Panc1 (cell line): ENCODE results near the gene GIGYF1.

Experiments
- POLR2AphosphoS5 ChIP-seq: IDR thresholded peaks from 2 replicates; pipeline ENCODE4 v1.6.1; 2012; ENCODE audit warnings: mild to moderate bottlenecking, low read depth, low read length, moderate library complexity
- SIN3A ChIP-seq: IDR thresholded peaks from 2 replicates; pipeline ENCODE4 v1.6.1; 2012; ENCODE audit warnings: low read depth, mild to moderate bottlenecking, low read length, moderate library complexity, borderline replicate concordance; ENCODE audit not compliant: insufficient read depth
- TCF7L2 ChIP-seq: IDR thresholded peaks from 2 replicates; pipeline ENCODE4 v1.6.1; 2011; ENCODE audit warnings: mild to moderate bottlenecking, low read depth, low read length, inconsistent platforms
- TF ChIP-seq, protein P1 (sequence below): fragments of 450-650 bp; IDR thresholded peaks from 2 replicates; pipeline ENCODE4 v1.5.1; 2017; ENCODE audit warnings: mild to moderate bottlenecking
- TF ChIP-seq, protein P2 (sequence below), 2 experiments: IDR thresholded peaks; 2 replicates each; pipeline ENCODE4 v1.6.1; 2011 to 2012; ENCODE audit warnings: low read depth in 2 of 2, control low read depth in 1 of 2, low read length in 1 of 2, mild to moderate bottlenecking in 1 of 2, moderate library complexity in 1 of 2; ENCODE audit not compliant: insufficient read depth in 1 of 2

DNA sequence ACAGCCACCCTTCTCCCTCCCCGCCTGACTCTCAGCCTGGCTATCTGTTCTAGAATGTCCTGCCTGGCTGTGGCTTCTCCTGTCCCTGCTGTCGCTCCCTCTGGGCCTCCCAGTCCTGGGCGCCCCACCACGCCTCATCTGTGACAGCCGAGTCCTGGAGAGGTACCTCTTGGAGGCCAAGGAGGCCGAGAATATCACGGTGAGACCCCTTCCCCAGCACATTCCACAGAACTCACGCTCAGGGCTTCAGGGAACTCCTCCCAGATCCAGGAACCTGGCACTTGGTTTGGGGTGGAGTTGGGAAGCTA, 27.4 kb upstream of the GIGYF1 start:
- TF ChIP-seq, protein P1, sequence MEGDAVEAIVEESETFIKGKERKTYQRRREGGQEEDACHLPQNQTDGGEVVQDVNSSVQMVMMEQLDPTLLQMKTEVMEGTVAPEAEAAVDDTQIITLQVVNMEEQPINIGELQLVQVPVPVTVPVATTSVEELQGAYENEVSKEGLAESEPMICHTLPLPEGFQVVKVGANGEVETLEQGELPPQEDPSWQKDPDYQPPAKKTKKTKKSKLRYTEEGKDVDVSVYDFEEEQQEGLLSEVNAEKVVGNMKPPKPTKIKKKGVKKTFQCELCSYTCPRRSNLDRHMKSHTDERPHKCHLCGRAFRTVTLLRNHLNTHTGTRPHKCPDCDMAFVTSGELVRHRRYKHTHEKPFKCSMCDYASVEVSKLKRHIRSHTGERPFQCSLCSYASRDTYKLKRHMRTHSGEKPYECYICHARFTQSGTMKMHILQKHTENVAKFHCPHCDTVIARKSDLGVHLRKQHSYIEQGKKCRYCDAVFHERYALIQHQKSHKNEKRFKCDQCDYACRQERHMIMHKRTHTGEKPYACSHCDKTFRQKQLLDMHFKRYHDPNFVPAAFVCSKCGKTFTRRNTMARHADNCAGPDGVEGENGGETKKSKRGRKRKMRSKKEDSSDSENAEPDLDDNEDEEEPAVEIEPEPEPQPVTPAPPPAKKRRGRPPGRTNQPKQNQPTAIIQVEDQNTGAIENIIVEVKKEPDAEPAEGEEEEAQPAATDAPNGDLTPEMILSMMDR: no peak
- no peak for TF ChIP-seq TCF7L2
- TF ChIP-seq POLR2AphosphoS5: no peak
- no peak for TF ChIP-seq SIN3A
- TF ChIP-seq, protein P2, sequence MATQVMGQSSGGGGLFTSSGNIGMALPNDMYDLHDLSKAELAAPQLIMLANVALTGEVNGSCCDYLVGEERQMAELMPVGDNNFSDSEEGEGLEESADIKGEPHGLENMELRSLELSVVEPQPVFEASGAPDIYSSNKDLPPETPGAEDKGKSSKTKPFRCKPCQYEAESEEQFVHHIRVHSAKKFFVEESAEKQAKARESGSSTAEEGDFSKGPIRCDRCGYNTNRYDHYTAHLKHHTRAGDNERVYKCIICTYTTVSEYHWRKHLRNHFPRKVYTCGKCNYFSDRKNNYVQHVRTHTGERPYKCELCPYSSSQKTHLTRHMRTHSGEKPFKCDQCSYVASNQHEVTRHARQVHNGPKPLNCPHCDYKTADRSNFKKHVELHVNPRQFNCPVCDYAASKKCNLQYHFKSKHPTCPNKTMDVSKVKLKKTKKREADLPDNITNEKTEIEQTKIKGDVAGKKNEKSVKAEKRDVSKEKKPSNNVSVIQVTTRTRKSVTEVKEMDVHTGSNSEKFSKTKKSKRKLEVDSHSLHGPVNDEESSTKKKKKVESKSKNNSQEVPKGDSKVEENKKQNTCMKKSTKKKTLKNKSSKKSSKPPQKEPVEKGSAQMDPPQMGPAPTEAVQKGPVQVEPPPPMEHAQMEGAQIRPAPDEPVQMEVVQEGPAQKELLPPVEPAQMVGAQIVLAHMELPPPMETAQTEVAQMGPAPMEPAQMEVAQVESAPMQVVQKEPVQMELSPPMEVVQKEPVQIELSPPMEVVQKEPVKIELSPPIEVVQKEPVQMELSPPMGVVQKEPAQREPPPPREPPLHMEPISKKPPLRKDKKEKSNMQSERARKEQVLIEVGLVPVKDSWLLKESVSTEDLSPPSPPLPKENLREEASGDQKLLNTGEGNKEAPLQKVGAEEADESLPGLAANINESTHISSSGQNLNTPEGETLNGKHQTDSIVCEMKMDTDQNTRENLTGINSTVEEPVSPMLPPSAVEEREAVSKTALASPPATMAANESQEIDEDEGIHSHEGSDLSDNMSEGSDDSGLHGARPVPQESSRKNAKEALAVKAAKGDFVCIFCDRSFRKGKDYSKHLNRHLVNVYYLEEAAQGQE (IDR thresholded peaks at IDR 0.05; ENCODE audit: insufficient read depth in 1 of 2, low read depth in 2 of 2, low read length in 1 of 2): no peak
